ENCODE measurements around the gene YBEY.

GRCh38 chr21:46285206-46285661 is 908 bp upstream of the YBEY start, which contains the start of gene MCM3AP:
- TF ChIP-seq CTCF (IDR thresholded peaks at IDR 0.05) (no peak), POLR2AphosphoS5 (IDR thresholded peaks at IDR 0.05) (no peak), EP300 (IDR thresholded peaks at IDR 0.05) (no peak)

All from upper lobe of left lung (tissue), 4 donors.